SU-DHL-6 (cell line): ENCODE results near the gene RGMA.

Experiments used
- CTCF ChIP-seq: fragments of 200-600 bp; sonication (generic); IDR thresholded peaks from one replicate; pipeline ENCODE4 v1.5.1; 2017; ENCODE audit warnings: antibody characterized with exemption, mild to moderate bottlenecking, low read length, moderate library complexity; ENCODE audit not compliant: insufficient read depth, poor library complexity, severe bottlenecking
- EZH2phosphoT487 ChIP-seq: fragments of 200-600 bp; sonication (generic), shearing (Covaris generic); conservative IDR thresholded peaks from 2 replicates; pipeline ENCODE4 v1.6.1; 2018; ENCODE audit warnings: mild to moderate bottlenecking, antibody characterized with exemption, low read length, moderate library complexity, mixed read lengths

GRCh38 chr15:93067649-93068085 lies 21.3 kb downstream of the RGMA start:
- TF ChIP-seq CTCF = no peak
- no peak for TF ChIP-seq EZH2phosphoT487
